ENCODE data around the gene APOBEC3H.

- TF ChIP-seq CTCF (IDR thresholded peaks at IDR 0.05; ENCODE audit: low read depth, low read length), result peak; percentile 85
- no peak for TF ChIP-seq MAX (IDR thresholded peaks at IDR 0.05; ENCODE audit: low read depth, low read length)
Measured at GRCh38 chr22:39135092-39135896, 38.2 kb downstream of the APOBEC3H start.
